IMR-90 (cell line): ENCODE measurements around the gene FBXO44. TPM values are rescaled to one million over a fixed set of nuclear protein-coding genes. Genes with fewer than 3 reads are reported as not detected.

Experiments used
- ATAC-seq: fragments of 200-7000 bp; cut with Tn5 transposase; 2 replicates; pipeline ENCODE4 v1.9.1; 2020; ENCODE audit warnings: low read depth, mild to moderate bottlenecking, moderate library complexity
- BruUV-seq: library from RNA; stranded (reverse); fragments of 400-500 nt; replicated peaks from 2 replicates; lab custom pipeline; 2021; lab: Mats Ljungman, UMichigan
- CTCF ChIA-PET: fragments of 300-600 bp; formaldehyde crosslinking; extraction: SDS; loops from one replicate; lab custom pipeline; 2021; ENCODE audit warnings: antibody characterized with exemption; lab: Yijun Ruan, JAX
- POLR2A ChIA-PET: fragments of 300-600 bp; sonication (Branson Sonifier 250); formaldehyde crosslinking; loops from one replicate; lab custom pipeline; 2022; ENCODE audit warnings: antibody characterized with exemption; ENCODE audit not compliant: unreplicated experiment; lab: Charles Lee
- DNase-seq: peaks from one replicate; pipeline ENCODE4 v3.0.0; 2013
- H2AFZ ChIP-seq: replicated peaks from 2 replicates; pipeline ENCODE3; 2013; ENCODE audit warnings: low read length, mild to moderate bottlenecking; ENCODE audit not compliant: poor library complexity
- H2AK5ac ChIP-seq: 2 replicates; pipeline ENCODE4 v1.6.1; 2013; ENCODE audit warnings: low read depth, low read length, inconsistent platforms
- H2AK9ac ChIP-seq: replicated peaks from 2 replicates; pipeline ENCODE3; 2013; ENCODE audit warnings: mild to moderate bottlenecking, low read depth, low read length, moderate library complexity; ENCODE audit not compliant: poor library complexity
- H2BK120ac ChIP-seq: 2 replicates; pipeline ENCODE4 v1.6.1; 2013; ENCODE audit warnings: low read depth, low read length, inconsistent platforms
- H2BK15ac ChIP-seq: 3 replicates; pipeline ENCODE4 v1.6.1; 2013; ENCODE audit warnings: low read depth, low read length, inconsistent platforms
- H2BK20ac ChIP-seq: 2 replicates; pipeline ENCODE4 v1.6.1; 2013; ENCODE audit warnings: low read depth, mild to moderate bottlenecking, inconsistent platforms, low read length, moderate library complexity
- H2BK5ac ChIP-seq: 2 replicates; pipeline ENCODE4 v1.6.1; 2013; ENCODE audit warnings: mild to moderate bottlenecking, low read depth, low read length, inconsistent platforms; ENCODE audit not compliant: poor library complexity, severe bottlenecking
- H3K14ac ChIP-seq: replicated peaks from 2 replicates; pipeline ENCODE4 v1.6.1; 2013; ENCODE audit warnings: low read depth, low read length, inconsistent platforms
- H3K18ac ChIP-seq: 2 replicates; pipeline ENCODE4 v1.6.1; 2013; ENCODE audit warnings: low read depth, low read length, control low read depth
- H3K23ac ChIP-seq: 2 replicates; pipeline ENCODE4 v1.6.1; 2013; ENCODE audit warnings: low read depth, low read length, inconsistent platforms
- H3K27ac ChIP-seq: 2 replicates; pipeline ENCODE4 v1.5.1; 2013; ENCODE audit warnings: mild to moderate bottlenecking, control low read depth, low read length; ENCODE audit not compliant: insufficient read depth
- H3K27me3 ChIP-seq: 2 replicates; pipeline ENCODE4 v1.6.1; 2013; ENCODE audit warnings: low read length; ENCODE audit not compliant: control insufficient read depth, insufficient read depth
- H3K36me3 ChIP-seq: 2 replicates; pipeline ENCODE4 v1.6.1; 2013; ENCODE audit warnings: low read length, mixed read lengths; ENCODE audit not compliant: control insufficient read depth, insufficient read depth
- H3K4ac ChIP-seq: 2 replicates; pipeline ENCODE4 v1.6.1; 2013; ENCODE audit warnings: low read depth, low read length, inconsistent platforms
- H3K4me1 ChIP-seq: 2 replicates; pipeline ENCODE4 v1.6.1; 2013; ENCODE audit warnings: low read length, mixed read lengths; ENCODE audit not compliant: control insufficient read depth, insufficient read depth
- H3K4me2 ChIP-seq: 2 replicates; pipeline ENCODE4 v1.6.1; 2013; ENCODE audit warnings: low read depth, mild to moderate bottlenecking, control low read depth, low read length, moderate library complexity
- H3K4me3 ChIP-seq: 2 replicates; pipeline ENCODE4 v1.5.1; 2013; ENCODE audit warnings: low read depth, mild to moderate bottlenecking, control low read depth, low read length, moderate library complexity; ENCODE audit not compliant: insufficient read depth
- H3K56ac ChIP-seq: 2 replicates; pipeline ENCODE4 v1.6.1; 2013; ENCODE audit warnings: low read length, inconsistent platforms; ENCODE audit not compliant: insufficient read depth; ENCODE audit errors: extremely low read depth
- H3K79me1 ChIP-seq, 2 experiments: 2 replicates each; pipeline ENCODE4 v1.6.1; 2013; ENCODE audit warnings: low read length in 2 of 2, inconsistent platforms in 1 of 2, low read depth in 1 of 2
- H3K9ac ChIP-seq: 2 replicates; pipeline ENCODE4 v1.6.1; 2013; ENCODE audit warnings: low read depth, low read length, control low read depth
- H3K9me1 ChIP-seq: 2 replicates; pipeline ENCODE4 v1.6.1; 2013; ENCODE audit warnings: low read length, inconsistent platforms; ENCODE audit not compliant: insufficient read depth
- H3K9me3 ChIP-seq: 2 replicates; pipeline ENCODE4 v1.6.1; 2013; ENCODE audit warnings: low read length; ENCODE audit not compliant: control insufficient read depth, insufficient read depth
- H4K20me1 ChIP-seq: 2 replicates; pipeline ENCODE4 v1.6.1; 2013; ENCODE audit warnings: low read length, inconsistent platforms; ENCODE audit not compliant: insufficient read depth
- H4K5ac ChIP-seq: 2 replicates; pipeline ENCODE4 v1.6.1; 2013; ENCODE audit warnings: mild to moderate bottlenecking, low read depth, low read length, control low read depth
- H4K8ac ChIP-seq, 2 experiments: 2 replicates each; pipeline ENCODE4 v1.6.1; 2013; ENCODE audit warnings: low read depth in 2 of 2, low read length in 2 of 2, control low read depth in 1 of 2, inconsistent platforms in 1 of 2
- H4K91ac ChIP-seq: 2 replicates; pipeline ENCODE4 v1.6.1; 2013; ENCODE audit warnings: low read depth, low read length, inconsistent platforms; ENCODE audit not compliant: insufficient read depth
- BHLHE40 ChIP-seq: fragments of 150-350 bp; IDR thresholded peaks from 2 replicates; pipeline ENCODE4 v1.6.1; 2016; ENCODE audit warnings: mild to moderate bottlenecking, low read depth, low read length
- CEBPB ChIP-seq: IDR thresholded peaks from 2 replicates; pipeline ENCODE4 v1.6.1; 2012; ENCODE audit warnings: low read depth, low read length, improper control_type of control experiment
- CHD1 ChIP-seq: IDR thresholded peaks from 2 replicates; pipeline ENCODE4 v1.6.1; 2012; ENCODE audit warnings: low read depth, low read length, improper control_type of control experiment
- CTCF ChIP-seq: conservative IDR thresholded peaks from 2 replicates; pipeline ENCODE4 v1.5.1; 2012; ENCODE audit warnings: mild to moderate bottlenecking, low read depth, low read length, improper control_type of control experiment
- FOS ChIP-seq: fragments of 150-350 bp; IDR thresholded peaks from 2 replicates; pipeline ENCODE4 v1.6.1; 2016; ENCODE audit warnings: low read depth, low read length
- MAFK ChIP-seq: IDR thresholded peaks from 2 replicates; pipeline ENCODE4 v1.6.1; 2012; ENCODE audit warnings: low read depth, low read length, improper control_type of control experiment
- MAZ ChIP-seq: IDR thresholded peaks from 2 replicates; pipeline ENCODE4 v1.6.1; 2012; ENCODE audit warnings: low read depth, mild to moderate bottlenecking, low read length, improper control_type of control experiment, moderate library complexity, borderline replicate concordance
- MXI1 ChIP-seq: IDR thresholded peaks from 2 replicates; pipeline ENCODE4 v1.6.1; 2012; ENCODE audit warnings: low read depth, mild to moderate bottlenecking, low read length, moderate library complexity, borderline replicate concordance
- NFE2L2 ChIP-seq: fragments of 150-350 bp; IDR thresholded peaks from 2 replicates; pipeline ENCODE4 v1.6.1; 2016; ENCODE audit warnings: low read depth, mild to moderate bottlenecking, low read length
- POLR2A ChIP-seq: IDR thresholded peaks from 2 replicates; pipeline ENCODE4 v1.6.1; 2012; ENCODE audit warnings: mild to moderate bottlenecking, low read depth, low read length
- RAD21 ChIP-seq: IDR thresholded peaks from 2 replicates; pipeline ENCODE4 v1.6.1; 2012; ENCODE audit warnings: low read length, improper control_type of control experiment
- RCOR1 ChIP-seq: IDR thresholded peaks from 2 replicates; pipeline ENCODE4 v1.6.1; 2012; ENCODE audit warnings: mild to moderate bottlenecking, low read length, improper control_type of control experiment; ENCODE audit not compliant: insufficient replicate concordance
- RFX5 ChIP-seq: IDR thresholded peaks from 2 replicates; pipeline ENCODE4 v1.8.0; 2012; ENCODE audit warnings: low read depth, mild to moderate bottlenecking, low read length, moderate library complexity
- SMC3 ChIP-seq: fragments of 150-350 bp; IDR thresholded peaks from 2 replicates; pipeline ENCODE4 v1.6.1; 2016; ENCODE audit warnings: low read depth, mild to moderate bottlenecking, antibody characterized with exemption, low read length, moderate library complexity
- USF2 ChIP-seq: fragments of 150-350 bp; IDR thresholded peaks from 2 replicates; pipeline ENCODE4 v1.6.1; 2017; ENCODE audit warnings: mild to moderate bottlenecking, antibody characterized with exemption, low read length, low read depth
- WGBS, 2 experiments: methylation state at CpG; one replicate each; pipeline versions ENCODE4 v1.1.5 to v1.1.7; 2013; ENCODE audit warnings: missing lambda C conversion rate in 2 of 2; ENCODE audit not compliant: insufficient read length in 1 of 2; ENCODE audit errors: extremely low coverage in 2 of 2; 5-methylcytosine and 5-hydroxymethylcytosine counted together
- dilution Hi-C: fragments of 300-500 bp; cut with HindIII; formaldehyde crosslinking; loops from one replicate; pipeline ENCODE4 v1.14.3; 2018; ENCODE audit warnings: low sequenced_read_pairs; ENCODE audit not compliant: unreplicated experiment
- in situ Hi-C: fragments of 300-500 bp; cut with MboI; formaldehyde crosslinking; loops from 3 replicates; pipeline ENCODE4 v1.14.3; 2019; ENCODE audit warnings: low sequenced_read_pairs, inconsistent platforms, mixed read lengths
- intact Hi-C: fragments of 100-400 bp; cut with micrococcal nuclease; formaldehyde crosslinking; loops from 2 replicates; pipeline ENCODE4 v1.10.0; 2022
- polyA plus RNA-seq, 3 experiments: library from polyadenylated mRNA; depleted of rRNA; stranded (reverse); fragments of >200 nt; gene quantifications; 2 replicates each; pipeline ENCODE4 v1.2.3, GENCODE V29; 2012; ENCODE audit warnings: low replicate concordance in 1 of 3
- total RNA-seq: library from RNA; depleted of rRNA; stranded (reverse); fragments of >200 nt; gene quantifications from 2 replicates; pipeline ENCODE4 v1.2.3, GENCODE V29; 2012
- TF ChIP-seq, protein P1 (sequence below): fragments of 150-350 bp; IDR thresholded peaks from 2 replicates; pipeline ENCODE4 v1.6.1; 2016; ENCODE audit warnings: low read depth, mild to moderate bottlenecking, low read length, moderate library complexity, borderline replicate concordance

Gene FBXO44
- total and polyA plus RNA-seq, 2 of the 4 experiments (the other 2 are of a cell fraction), result 9.3 to 25.5 TPM

- H3K14ac ChIP-seq, result no peak overlapping the region
- H2AFZ ChIP-seq, result no peak overlapping the region
- no peaks in the 10 kb centered on the region for H3K27me3 ChIP-seq
- no peak overlapping the region for H2BK120ac ChIP-seq
- no peaks in the 10 kb centered on the region for H4K20me1 ChIP-seq
- ChIA-PET CTCF (no interaction called here), POLR2A (no interaction called here)
- H3K18ac ChIP-seq, result no peak overlapping the region
- H3K4ac ChIP-seq, result no peak overlapping the region
- no TSS peak for BruUV-seq
- ATAC-seq, result no peak
- no peak for TF ChIP-seq RCOR1
- TF ChIP-seq MAZ, result no peak
- TF ChIP-seq FOS, result no peak
- no peak for TF ChIP-seq USF2
- TF ChIP-seq, protein P1, sequence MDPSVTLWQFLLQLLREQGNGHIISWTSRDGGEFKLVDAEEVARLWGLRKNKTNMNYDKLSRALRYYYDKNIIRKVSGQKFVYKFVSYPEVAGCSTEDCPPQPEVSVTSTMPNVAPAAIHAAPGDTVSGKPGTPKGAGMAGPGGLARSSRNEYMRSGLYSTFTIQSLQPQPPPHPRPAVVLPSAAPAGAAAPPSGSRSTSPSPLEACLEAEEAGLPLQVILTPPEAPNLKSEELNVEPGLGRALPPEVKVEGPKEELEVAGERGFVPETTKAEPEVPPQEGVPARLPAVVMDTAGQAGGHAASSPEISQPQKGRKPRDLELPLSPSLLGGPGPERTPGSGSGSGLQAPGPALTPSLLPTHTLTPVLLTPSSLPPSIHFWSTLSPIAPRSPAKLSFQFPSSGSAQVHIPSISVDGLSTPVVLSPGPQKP, result no peak
- no peak for TF ChIP-seq POLR2A
- no peak for TF ChIP-seq CHD1
- no peak for TF ChIP-seq RAD21
- TF ChIP-seq MAFK, result no peak
- no peak for TF ChIP-seq SMC3
- TF ChIP-seq CEBPB, result no peak
- TF ChIP-seq MXI1, result no peak
- no peak for TF ChIP-seq CTCF
- no peak for TF ChIP-seq NFE2L2
- TF ChIP-seq RFX5, result no peak
- TF ChIP-seq BHLHE40, result no peak
- no peak overlapping the region for H2AK5ac ChIP-seq
- H3K56ac ChIP-seq, result no peak overlapping the region
- no peak overlapping the region for H4K91ac ChIP-seq
- no peak overlapping the region for H2BK15ac ChIP-seq
- H3K9ac ChIP-seq, result no peak overlapping the region
- H3K4me2 ChIP-seq, result no peak overlapping the region
- no CpG with 5 or more reads among the region's 14 CpGs for WGBS, 2 experiments
- dilution Hi-C loops, result no loop called here
- H3K4me1 ChIP-seq, result no peaks in the 10 kb centered on the region
- no peak overlapping the region for H2BK5ac ChIP-seq
- no peaks in the 10 kb centered on the region for H3K79me1 ChIP-seq
- no peak overlapping the region for H4K5ac ChIP-seq
- intact Hi-C loops, result no loop called here
- no peak overlapping the region for H3K27ac ChIP-seq
- peaks cover 3% of the 10 kb centered on the region; the same call in 1 of the 2 replicates for H3K9me1 ChIP-seq
- no peak overlapping the region for H3K23ac ChIP-seq
- no peak overlapping the region for H4K8ac ChIP-seq
- no peak overlapping the region for H3K4me3 ChIP-seq
- no peak overlapping the region for H2AK9ac ChIP-seq
- no peaks in the 10 kb centered on the region for H3K9me3 ChIP-seq
- in situ Hi-C loops, result no loop called here
- H2BK20ac ChIP-seq, result no peak overlapping the region
- no peak for DNase-seq
- H3K36me3 ChIP-seq, result peaks cover 16% of the 10 kb centered on the region
Measured at GRCh38 chr1:11668516-11668915, 13.8 kb downstream of the FBXO44 start.
